Prostate gland (tissue), 2 donors: ENCODE results near the gene MCCC1.

ENCODE experiments used
- POLR2A ChIP-seq: fragments of 450-650 bp; IDR thresholded peaks from one replicate; pipeline ENCODE4 v1.6.1; 2016; ENCODE audit warnings: antibody characterized with exemption, mild to moderate bottlenecking
- POLR2AphosphoS5 ChIP-seq: sonication (generic); formaldehyde crosslinking; IDR thresholded peaks from one replicate; pipeline ENCODE4 v1.6.1; 2017; ENCODE audit warnings: antibody characterized with exemption
- TF ChIP-seq, protein P1 (sequence below), 4 experiments: fragments of 200-600 bp in 2 of 4; fragments of 450-650 bp in 2 of 4; sonication (generic) in 2 of 4; IDR thresholded peaks; 1 replicate in 3 of 4; 2 replicates in 1 of 4; pipeline ENCODE4 v1.5.1; 2016 to 2019; ENCODE audit warnings: antibody characterized with exemption in 4 of 4, mild to moderate bottlenecking in 2 of 4, moderate library complexity in 2 of 4

GRCh38 chr3:183117056-183117455 lies 17.8 kb upstream of the MCCC1 start:
- TF ChIP-seq, protein P1, sequence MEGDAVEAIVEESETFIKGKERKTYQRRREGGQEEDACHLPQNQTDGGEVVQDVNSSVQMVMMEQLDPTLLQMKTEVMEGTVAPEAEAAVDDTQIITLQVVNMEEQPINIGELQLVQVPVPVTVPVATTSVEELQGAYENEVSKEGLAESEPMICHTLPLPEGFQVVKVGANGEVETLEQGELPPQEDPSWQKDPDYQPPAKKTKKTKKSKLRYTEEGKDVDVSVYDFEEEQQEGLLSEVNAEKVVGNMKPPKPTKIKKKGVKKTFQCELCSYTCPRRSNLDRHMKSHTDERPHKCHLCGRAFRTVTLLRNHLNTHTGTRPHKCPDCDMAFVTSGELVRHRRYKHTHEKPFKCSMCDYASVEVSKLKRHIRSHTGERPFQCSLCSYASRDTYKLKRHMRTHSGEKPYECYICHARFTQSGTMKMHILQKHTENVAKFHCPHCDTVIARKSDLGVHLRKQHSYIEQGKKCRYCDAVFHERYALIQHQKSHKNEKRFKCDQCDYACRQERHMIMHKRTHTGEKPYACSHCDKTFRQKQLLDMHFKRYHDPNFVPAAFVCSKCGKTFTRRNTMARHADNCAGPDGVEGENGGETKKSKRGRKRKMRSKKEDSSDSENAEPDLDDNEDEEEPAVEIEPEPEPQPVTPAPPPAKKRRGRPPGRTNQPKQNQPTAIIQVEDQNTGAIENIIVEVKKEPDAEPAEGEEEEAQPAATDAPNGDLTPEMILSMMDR (IDR thresholded peaks at IDR 0.05): no peak
- TF ChIP-seq POLR2A: no peak
- no peak for TF ChIP-seq POLR2AphosphoS5
